HG03175 (cell line): Measurements from ENCODE around the gene TMEM151A.
"Not testable (repeated sequence)": the region's sequence is repeated elsewhere in the genome, so short reads cannot be mapped to it uniquely, and the experiment has no call there.

ENCODE experiments used
- ATAC-seq: cut with Tn5 transposase; IDR thresholded peaks from one replicate; pipeline ENCODE4 v1.9.1; 2021; ENCODE audit warnings: mild to moderate bottlenecking, moderate library complexity; ENCODE audit not compliant: unreplicated experiment

TMEM151A gene

DNA sequence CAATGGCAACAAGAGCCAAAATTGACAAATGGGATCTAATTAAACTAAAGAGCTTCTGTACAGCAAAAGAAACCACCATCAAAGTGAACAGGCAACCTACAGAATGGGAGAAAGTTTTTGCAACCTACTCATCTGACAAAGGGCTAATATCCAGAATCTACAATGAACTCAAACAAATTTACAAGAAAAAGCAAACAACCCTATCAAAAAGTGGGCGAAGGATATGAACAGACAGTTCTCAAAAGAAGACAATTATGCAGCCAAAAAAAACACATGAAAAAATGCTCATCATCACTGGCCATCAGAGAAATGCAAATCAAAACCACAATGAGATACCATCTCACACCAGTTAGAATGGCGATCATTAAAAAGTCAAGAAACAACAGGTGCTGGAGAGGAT, 28.6 kb downstream of the TMEM151A start:
- ATAC-seq, result not testable (repeated sequence)

DNA sequence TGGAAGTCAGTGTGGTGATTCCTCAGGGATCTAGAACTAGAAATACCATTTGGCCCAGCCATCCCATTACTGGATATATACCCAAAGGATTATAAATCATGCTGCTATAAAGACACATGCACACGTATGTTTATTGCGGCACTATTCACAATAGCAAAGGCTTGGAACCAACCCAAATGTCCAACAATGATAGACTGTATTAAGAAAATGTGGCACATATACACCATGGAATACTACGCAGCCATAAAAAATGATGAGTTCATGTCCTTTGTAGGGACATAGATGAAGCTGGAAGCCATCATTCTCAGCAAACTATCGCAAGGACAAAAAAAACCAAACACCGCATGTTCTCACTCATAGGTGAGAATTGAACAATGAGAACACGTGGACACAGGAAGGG, 29.1 kb downstream of the TMEM151A start:
- not testable (repeated sequence) for ATAC-seq

DNA sequence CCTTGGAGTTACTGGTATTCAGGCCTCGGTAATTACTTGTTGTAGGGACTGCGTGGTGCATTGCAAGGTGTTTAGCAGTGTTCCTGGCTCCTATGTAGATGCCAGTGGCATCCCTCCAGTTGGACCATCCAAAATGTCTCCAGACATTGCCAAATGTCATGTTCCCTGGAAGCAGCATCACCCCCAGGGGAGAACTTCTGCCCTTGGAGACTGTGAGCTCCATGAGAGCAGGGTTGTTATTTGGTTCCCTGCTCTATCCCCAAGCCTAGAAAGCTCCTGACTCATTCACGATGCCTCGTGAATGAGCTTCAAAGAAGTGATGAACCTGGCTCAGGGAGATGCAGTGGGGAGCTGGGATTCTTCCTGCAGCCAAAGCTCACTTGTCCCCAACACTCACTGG, 29.9 kb downstream of the TMEM151A start:
- no peak for ATAC-seq

DNA sequence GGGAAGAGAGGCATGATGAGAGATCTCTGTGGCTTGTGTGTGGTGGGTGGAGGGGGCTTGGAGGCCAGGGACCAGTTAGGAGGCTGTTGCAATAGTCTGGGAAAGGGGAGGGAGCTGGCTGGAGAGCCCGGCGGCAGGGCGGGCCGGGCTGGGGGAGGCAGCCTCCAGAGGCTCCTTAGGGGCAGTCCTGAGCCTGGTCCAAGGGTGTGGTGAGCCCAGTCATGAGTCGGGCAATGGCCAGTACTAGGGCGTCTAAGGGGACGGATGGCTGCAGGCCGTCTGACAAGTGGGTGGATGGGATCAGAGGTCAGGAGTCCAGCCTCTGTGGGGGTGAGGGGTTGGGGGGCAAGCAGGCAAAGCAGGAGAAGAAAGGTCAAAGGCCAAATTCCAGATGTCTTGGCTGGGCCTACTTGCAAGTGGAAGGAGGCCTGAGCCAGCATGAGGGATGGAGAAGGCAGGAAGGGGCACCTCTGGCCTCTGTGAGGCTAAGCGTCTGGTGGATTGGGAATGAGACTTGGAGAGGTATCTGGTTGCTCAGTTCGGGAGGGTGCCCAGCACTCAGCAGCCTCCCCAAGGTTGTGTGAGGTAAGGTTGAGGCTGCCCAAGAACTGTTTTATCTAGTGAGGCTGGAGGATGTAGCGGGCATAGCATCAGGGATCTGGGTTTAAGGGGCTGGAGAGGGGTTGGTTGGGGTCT, 31.2 kb downstream of the TMEM151A start:
- ATAC-seq, result no peak

DNA sequence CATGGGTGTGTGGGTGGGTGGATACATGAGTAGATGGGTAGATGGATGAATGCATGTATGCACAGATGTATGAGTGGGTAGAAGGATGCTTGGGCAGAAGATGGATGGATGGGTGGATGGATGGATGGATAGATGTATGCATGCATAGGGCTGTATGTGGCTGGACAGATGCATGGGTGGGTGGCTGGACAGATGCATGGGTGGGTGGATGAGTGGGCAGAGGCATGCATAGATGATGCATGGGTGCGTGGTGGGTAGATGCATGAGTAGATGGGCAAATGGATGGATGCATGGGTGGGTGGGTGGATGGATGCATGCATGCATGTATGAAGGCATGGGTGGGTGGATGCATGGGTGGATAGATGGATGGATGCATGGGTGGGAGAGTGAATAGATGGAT, 32.0 kb downstream of the TMEM151A start:
- no peak for ATAC-seq

- no peak for ATAC-seq
Measured at GRCh38 chr11:66324664-66325063, 33.0 kb downstream of the TMEM151A start.

DNA sequence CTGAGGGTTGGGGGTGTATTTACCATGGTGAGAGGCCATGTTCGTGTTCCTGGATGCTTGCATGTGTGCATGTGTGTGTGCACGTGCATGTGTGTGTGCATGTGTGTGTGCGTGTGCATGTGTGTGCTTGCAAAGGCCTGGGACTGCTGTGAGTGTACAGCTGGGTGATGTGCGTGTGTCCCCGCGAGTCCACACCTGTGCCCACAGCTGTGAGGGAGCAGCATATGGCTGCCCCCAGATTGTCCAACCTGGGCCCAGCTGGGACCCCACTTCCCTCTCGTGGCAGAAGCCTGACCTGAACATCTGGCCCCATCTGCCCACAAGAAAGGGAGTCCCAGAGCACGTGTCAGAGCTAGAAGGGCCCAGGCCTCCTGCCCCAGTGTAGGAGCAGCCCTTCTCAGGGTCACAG, 33.6 kb downstream of the TMEM151A start:
- ATAC-seq, result no peak

- no peak for ATAC-seq
Measured at GRCh38 chr11:66326261-66327111, 34.8 kb downstream of the TMEM151A start.

DNA sequence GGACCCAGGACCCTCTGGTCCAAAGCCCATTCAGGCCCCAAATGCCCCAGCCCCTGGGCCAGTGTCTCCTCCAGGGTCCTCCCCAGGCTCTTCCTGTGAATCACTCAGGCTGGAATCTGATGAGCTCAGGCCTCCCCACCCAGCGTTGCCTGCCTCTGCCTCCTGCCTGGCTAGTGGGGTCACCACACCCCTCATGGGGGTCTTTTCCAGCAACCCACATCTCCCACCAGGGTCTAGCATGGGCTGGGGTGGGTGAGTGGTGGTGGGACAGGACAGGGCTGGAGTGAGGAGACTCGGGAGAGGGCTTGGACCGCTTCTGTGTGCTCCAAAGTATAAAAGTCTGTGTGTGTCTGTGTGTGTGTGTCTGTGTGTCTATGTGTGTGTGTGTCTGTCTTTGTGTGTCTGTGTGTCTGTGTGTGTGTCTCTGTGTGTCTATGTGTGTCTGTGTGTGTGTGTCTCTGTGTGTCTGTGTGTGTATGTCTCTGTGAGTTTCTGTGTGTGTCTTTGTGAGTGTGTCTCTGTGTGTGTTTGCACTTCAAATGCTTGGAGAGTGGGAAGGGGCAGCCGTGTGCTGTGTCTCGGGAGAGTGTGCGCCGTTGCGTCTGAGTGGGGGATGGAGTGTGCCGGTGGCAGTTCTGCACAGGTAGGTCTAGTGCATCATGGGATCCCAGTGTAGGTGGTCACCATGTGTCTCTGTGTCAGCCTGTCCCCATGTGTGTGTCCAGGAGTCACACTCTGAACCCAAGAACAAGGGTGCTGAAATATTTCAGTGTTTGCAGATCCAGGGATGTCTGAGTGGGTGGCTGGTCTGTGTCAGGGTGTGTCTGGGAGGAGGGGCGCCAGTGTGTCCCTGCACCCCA, 35.7 kb downstream of the TMEM151A start:
- ATAC-seq, result no peak

DNA sequence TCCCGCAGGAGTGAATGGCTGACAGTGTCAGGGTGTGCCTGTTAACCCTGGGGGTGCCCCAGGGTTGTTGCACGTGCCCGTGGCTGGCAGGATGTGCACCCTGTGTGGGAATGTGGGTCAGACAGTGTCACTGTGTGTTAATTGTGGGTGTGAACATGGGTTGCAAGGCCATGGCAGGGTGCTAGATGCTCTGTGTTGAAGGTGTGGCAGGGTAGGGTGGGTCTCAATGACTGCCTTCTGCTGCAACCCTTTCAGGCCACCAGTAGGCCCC, 36.3 kb downstream of the TMEM151A start:
- ATAC-seq, result no peak

GRCh38 chr11:66328302-66329144, 36.8 kb downstream of the TMEM151A start:
- no peak for ATAC-seq

DNA sequence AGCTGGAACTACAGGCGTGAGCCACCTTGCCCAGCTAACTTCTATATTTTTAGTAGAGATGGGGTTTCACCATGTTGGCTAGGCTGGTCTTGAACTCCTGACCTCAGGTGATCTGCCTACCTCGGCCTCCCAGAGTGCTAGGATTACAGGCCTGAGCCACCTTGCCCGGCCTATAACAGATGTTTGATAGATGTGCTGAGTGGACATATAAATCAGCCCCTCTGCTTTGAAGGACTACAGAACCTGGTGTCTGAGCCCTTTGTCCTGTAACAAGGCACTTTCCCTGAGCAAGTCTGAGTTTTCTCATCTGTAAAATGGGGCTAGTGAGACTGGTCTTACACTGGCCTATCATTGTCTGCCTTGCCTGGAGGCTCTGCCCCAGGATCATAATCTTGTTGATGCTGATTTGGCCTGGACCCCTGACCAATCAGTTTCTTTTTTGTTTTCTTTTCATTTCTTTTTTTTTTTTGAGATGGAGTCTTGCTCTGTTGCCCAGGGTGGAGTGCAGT, 37.5 kb downstream of the TMEM151A start:
- ATAC-seq, result no peak

- no peak for ATAC-seq
Measured at GRCh38 chr11:66330931-66331330, 39.2 kb downstream of the TMEM151A start.

- no peak for ATAC-seq
Measured at GRCh38 chr11:66331542-66332370, 40.1 kb downstream of the TMEM151A start.

GRCh38 chr11:66332371-66333219, 40.9 kb downstream of the TMEM151A start:
- ATAC-seq, result no peak

DNA sequence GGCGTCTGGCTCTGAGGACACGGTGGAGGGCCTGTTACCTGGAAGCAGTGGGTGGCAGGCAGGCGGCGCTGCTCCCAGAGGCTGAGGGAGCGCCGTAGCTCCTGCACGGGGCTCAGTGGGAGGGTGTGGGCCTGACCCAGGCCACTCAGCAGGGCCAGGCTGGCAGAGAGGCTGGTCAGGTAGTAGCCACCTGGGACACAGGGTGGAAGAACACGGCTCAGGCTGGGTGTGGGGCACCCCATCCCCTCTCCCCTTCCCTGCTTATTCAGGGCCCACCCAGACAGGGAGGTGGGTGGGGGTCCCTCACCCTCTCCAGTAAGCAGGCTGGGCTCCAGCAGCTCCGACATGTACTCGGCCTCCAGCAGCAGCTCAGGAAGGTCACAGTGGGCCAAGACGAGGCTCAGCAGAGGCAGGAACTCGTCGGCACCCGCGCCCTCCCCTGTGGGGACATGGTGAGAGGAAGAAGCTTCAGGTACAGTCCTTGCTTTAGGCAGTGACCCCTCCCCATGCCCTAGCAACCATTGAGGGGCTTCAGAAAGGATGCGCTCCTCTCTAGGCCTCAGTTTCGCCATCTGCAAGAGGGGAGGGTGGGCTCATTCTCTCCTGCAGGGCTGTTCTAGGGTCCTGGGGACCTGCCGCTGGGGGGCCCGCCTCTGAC, 41.7 kb downstream of the TMEM151A start:
- ATAC-seq, result no peak

DNA sequence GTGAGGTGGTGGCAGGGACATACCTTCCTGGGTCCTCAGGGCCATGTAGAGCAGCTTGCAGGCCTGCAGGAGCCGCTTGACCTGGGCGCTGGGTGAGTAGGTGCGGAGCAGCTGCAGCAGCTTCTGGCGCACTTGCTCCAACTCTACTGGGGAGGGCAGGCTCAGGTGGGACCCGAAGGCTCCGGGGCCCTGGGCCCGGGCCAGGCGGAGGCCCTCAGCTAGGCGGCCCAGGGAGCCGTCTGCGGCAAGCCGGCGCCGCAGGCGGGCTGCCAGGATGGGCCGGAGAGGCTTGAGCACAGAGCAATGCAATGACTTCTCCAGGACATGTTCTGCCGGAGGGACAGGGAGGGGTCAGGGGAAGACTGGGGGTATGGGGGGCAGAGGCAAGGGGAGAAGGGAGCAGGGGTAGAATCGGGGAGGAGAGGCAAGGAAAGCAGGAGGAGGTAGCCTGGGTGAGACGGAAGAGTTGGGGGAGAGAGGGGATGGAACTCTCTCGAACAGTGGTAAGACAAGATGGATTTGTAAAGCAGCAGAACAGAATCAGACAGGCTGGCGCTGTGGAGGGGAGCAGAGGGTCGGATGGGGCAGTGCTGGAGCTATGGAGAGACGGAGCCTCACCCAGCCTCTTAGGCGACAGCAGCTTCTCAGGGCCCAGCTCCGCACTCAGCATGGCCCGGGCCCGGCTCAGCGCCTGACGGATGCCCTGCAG, 42.4 kb downstream of the TMEM151A start:
- ATAC-seq, result no peak
